Left lung (tissue), 10 donors: ENCODE data around the gene CCNL2. TPM values are rescaled to one million over a fixed set of nuclear protein-coding genes. Genes with fewer than 3 reads are reported as not detected.

Experiments
- ATAC-seq: fragments of 200-7000 bp; cut with Tn5 transposase; one replicate; pipeline ENCODE4 v1.9.1; 2020; ENCODE audit warnings: moderate library complexity
- DNase-seq, 4 donors: peaks; one replicate each; pipeline ENCODE4 v3.0.0-alpha.2; 2013 to 2020
- H3K27ac ChIP-seq, 2 donors: fragments of 200-600 bp; sonication (generic) in 1 of 2; one replicate each; pipeline versions ENCODE4 v1.5.0 to v1.8.0; 2020 to 2021
- H3K27me3 ChIP-seq, 2 donors: fragments of 200-600 bp; sonication (generic) in 1 of 2; one replicate each; pipeline versions ENCODE4 v1.5.0 to v1.8.0; 2020 to 2021
- H3K36me3 ChIP-seq, 2 donors: fragments of 200-600 bp; sonication (generic) in 1 of 2; one replicate each; pipeline versions ENCODE4 v1.5.0 to v1.8.0; 2020 to 2021
- H3K4me1 ChIP-seq, 2 donors: fragments of 200-600 bp; one replicate each; pipeline ENCODE4 v1.8.0; 2021
- H3K4me3 ChIP-seq, 2 donors: fragments of 200-600 bp; sonication (generic) in 1 of 2; one replicate each; pipeline versions ENCODE4 v1.5.0 to v1.8.0; 2020 to 2021; ENCODE audit warnings: mild to moderate bottlenecking in 1 of 2
- H3K9me3 ChIP-seq, 2 donors: fragments of 200-600 bp; sonication (generic) in 1 of 2; one replicate each; pipeline versions ENCODE4 v1.5.0 to v1.8.0; 2020 to 2021
- intact Hi-C, 2 donors: fragments of 100-400 bp; cut with DNase I; formaldehyde crosslinking; loops; one replicate each; pipeline versions ENCODE4 v1.11.2 to v1.14.2; 2022
- microRNA-seq, 2 donors: library from miRNA; unstranded; fragments of <30 nt; microRNA quantifications; one replicate each; pipeline ENCODE4, GENCODE V29; 2019
- polyA plus RNA-seq, 6 donors: library from polyadenylated mRNA; unstranded; fragments of 120-200 nt; gene quantifications; one replicate each; pipeline ENCODE4 v1.2.1, GENCODE V29; 2013; ENCODE audit not compliant: insufficient read length in 6 of 6
- total RNA-seq, 2 donors: library from RNA; stranded (reverse); fragmentation: NEBNext Ultra II Directional; extraction: Animal tissue kit (Norgen Biotek cat#: 25700); gene quantifications; one replicate each; pipeline ENCODE4 v1.2.1, GENCODE V29; 2021
- TF ChIP-seq, protein P1 (sequence below), 2 donors: fragments of 200-600 bp; sonication (generic) in 1 of 2; IDR thresholded peaks; one replicate each; pipeline versions ENCODE4 v1.5.0 to v1.8.0; 2021; ENCODE audit warnings: antibody characterized with exemption in 2 of 2
- donor health status: DM: no; HTN: yes; CAD: no.
- donor health status: DM: no; HTN: no; CAD: no.

CCNL2 gene
- total and polyA plus RNA-seq, 8 donors, result 142 to 405 (median 310) TPM

DNA sequence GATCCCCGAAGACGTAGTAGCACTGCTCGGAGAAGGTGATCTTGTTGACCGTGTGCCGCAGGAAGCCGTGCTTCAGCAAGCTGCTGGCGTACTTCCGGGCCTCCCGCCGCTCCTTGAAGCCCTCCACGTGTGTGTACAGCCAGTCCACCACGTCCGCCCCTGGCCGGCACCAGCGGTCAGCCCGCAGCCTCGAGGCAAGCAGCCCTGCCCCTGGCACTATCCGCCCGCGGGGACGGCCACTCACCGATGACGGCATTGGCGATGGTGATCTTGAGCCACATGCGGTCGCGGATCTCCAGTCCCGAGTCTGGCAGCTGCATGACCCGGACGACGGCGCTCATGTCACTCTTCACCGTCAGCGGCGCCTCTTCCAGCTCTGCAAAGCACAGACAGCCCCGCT lies 60.9 kb downstream of the CCNL2 start:
- intact Hi-C loops, result no loop called here
- no peak overlapping the region for H3K4me3 ChIP-seq

GRCh38 chr1:1337793-1338147 lies 61.4 kb downstream of the CCNL2 start:
- TF ChIP-seq, protein P1, sequence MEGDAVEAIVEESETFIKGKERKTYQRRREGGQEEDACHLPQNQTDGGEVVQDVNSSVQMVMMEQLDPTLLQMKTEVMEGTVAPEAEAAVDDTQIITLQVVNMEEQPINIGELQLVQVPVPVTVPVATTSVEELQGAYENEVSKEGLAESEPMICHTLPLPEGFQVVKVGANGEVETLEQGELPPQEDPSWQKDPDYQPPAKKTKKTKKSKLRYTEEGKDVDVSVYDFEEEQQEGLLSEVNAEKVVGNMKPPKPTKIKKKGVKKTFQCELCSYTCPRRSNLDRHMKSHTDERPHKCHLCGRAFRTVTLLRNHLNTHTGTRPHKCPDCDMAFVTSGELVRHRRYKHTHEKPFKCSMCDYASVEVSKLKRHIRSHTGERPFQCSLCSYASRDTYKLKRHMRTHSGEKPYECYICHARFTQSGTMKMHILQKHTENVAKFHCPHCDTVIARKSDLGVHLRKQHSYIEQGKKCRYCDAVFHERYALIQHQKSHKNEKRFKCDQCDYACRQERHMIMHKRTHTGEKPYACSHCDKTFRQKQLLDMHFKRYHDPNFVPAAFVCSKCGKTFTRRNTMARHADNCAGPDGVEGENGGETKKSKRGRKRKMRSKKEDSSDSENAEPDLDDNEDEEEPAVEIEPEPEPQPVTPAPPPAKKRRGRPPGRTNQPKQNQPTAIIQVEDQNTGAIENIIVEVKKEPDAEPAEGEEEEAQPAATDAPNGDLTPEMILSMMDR (IDR thresholded peaks at IDR 0.05), result no peak
- Histone ChIP-seq H3K27me3 (no peaks in the 10 kb centered on the region), H3K36me3 (peaks cover 0 to 67% of the 10 kb centered on the region in 2 donors), H3K27ac (no peak overlapping the region), H3K4me3 (no peak overlapping the region), H3K4me1 (no peaks in the 10 kb centered on the region), H3K9me3 (no peaks in the 10 kb centered on the region)
- ATAC-seq (peak; percentile 16), DNase-seq (no peak)
- intact Hi-C loops, result no loop called here

More for the DNA sequence above, 60.9 kb downstream of the CCNL2 start:
- H3K27ac ChIP-seq, result no peak overlapping the region
- TF ChIP-seq, protein P1 (IDR thresholded peaks at IDR 0.05), result no peak
- no peaks in the 10 kb centered on the region for H3K9me3 ChIP-seq
- ATAC-seq (no peak), DNase-seq (no peak)
- H3K4me1 ChIP-seq, result no peaks in the 10 kb centered on the region
- H3K27me3 ChIP-seq, result no peaks in the 10 kb centered on the region
- peaks cover 0 to 67% of the 10 kb centered on the region in 2 donors for H3K36me3 ChIP-seq

DNA sequence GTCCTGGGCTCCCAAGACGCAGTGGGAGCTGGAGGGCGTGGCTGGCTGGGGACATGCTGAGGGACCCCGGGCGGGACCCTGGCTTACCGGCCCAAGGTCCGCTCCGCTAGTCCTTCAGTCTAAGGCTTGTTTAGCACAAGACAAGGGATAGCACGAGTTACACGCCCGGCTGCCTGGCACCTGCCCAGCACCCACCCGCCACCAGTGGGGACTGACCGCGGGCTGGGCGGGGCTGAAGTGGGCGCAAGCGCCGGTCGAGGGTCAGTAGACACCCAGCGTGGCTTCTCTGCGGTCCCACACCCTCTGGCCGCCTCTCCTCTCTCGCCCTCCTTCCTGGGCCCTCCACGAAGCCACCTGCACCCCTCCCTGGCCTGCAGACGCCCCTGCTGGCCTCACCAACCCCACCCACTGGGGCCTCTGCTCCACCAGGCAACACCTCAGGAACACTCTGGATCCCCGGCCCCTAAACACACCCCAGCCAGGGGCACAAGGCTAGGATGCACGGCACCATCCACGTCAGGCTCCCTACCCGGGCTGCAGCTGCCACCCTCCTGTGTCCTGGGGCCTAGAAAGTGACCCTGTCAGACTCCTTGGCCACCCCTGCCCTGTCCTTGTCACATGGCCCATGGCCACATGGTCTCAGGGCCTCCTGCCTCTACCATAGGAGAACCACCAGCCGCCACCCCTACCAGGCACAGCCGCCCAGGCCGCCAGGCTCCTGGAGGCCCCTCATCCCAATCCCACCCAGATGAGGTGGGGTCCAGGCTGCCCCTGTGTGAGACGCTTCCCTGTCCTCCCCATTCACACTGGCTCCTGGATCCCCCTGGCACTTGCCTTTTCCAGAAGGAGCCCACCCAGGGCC lies 62.0 kb downstream of the CCNL2 start:
- intact Hi-C loops, result no loop called here
- Histone ChIP-seq H3K9me3 (no peaks in the 10 kb centered on the region), H3K36me3 (peaks cover 0 to 66% of the 10 kb centered on the region in 2 donors), H3K27me3 (no peaks in the 10 kb centered on the region), H3K4me1 (no peaks in the 10 kb centered on the region), H3K4me3 (no peak overlapping the region), H3K27ac (no peak overlapping the region)
- ATAC-seq (no peak), DNase-seq (no peak)
- TF ChIP-seq, protein P1 (IDR thresholded peaks at IDR 0.05), result no peak

DNA sequence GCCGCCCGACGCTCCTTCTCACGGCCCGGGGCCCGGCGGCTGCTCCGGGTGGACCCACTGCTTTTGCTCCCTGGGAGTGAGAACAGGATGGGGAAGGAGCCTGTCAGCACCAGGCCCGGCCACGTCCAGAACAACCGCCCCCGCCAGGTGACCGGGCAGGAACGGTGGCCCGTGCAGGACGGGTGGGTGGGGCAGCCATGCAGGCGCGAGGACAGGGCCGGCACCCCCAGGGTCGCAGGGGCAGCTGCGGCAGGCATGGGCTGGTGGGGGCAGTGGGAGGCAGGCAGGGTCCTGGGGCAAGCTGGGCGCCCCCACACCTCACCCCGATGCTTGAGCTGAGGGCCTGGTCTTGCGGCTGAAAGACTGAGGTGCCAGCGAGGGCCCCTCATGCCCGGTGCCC lies 62.7 kb downstream of the CCNL2 start:
- H3K27me3 ChIP-seq, result no peaks in the 10 kb centered on the region
- H3K4me3 ChIP-seq, result no peak overlapping the region
- H3K27ac ChIP-seq, result no peak overlapping the region
- intact Hi-C loops, result no loop called here
- peaks cover 0 to 59% of the 10 kb centered on the region in 2 donors for H3K36me3 ChIP-seq
- TF ChIP-seq, protein P1 (IDR thresholded peaks at IDR 0.05), result no peak
- no peak for DNase-seq
- no peak for ATAC-seq
- H3K4me1 ChIP-seq, result peaks cover 0 to 2% of the 10 kb centered on the region in 2 donors
- no peaks in the 10 kb centered on the region for H3K9me3 ChIP-seq

- Histone ChIP-seq H3K27me3 (no peaks in the 10 kb centered on the region), H3K27ac (no peak overlapping the region), H3K4me1 (peaks cover 0 to 8% of the 10 kb centered on the region in 2 donors), H3K9me3 (no peaks in the 10 kb centered on the region), H3K36me3 (peaks cover 0 to 54% of the 10 kb centered on the region in 2 donors), H3K4me3 (no peak overlapping the region)
- TF ChIP-seq, protein P1 (IDR thresholded peaks at IDR 0.05), result no peak
- no peak for DNase-seq
- intact Hi-C loops, result no loop called here
- no peak for ATAC-seq
These were observed 63.3 kb downstream of the CCNL2 start for GRCh38 chr1:1335792-1336248.

Small RNA genes within 50 kb of the gene (microRNA-seq; reads per million reads assigned to microRNA genes)
- 0.14 to 0.34 reads per million in 2 donors for gene MIR6808

Other genes with a start within 250 kb of the CCNL2 start
- 1 to 10 TPM in 1 of 2 donors, under 1 TPM in 1; 0.17 to 4.6 TPM for gene TTLL10, start 225.5 kb downstream of the CCNL2 start, total RNA-seq
- gene TTLL10, start 225.5 kb downstream of the CCNL2 start, polyA plus RNA-seq, result 1 to 10 TPM in 5 of 6 donors, under 1 TPM in 1; 0.63 to 3.0 (median 1.7) TPM
- 1 to 10 TPM; 1.1 to 1.3 TPM for gene TNFRSF18, start 192.7 kb downstream of the CCNL2 start, total RNA-seq
- gene TNFRSF18, start 192.7 kb downstream of the CCNL2 start, polyA plus RNA-seq, result under 1 TPM; 0.38 to 0.73 (median 0.51) TPM
- 1 to 10 TPM; 2.8 to 3.5 TPM for gene TNFRSF4, start 185.2 kb downstream of the CCNL2 start, total RNA-seq
- gene TNFRSF4, start 185.2 kb downstream of the CCNL2 start, polyA plus RNA-seq, result 1 to 10 TPM; 2.0 to 4.5 (median 2.9) TPM
- 100 to 1,000 TPM; 152 to 166 TPM for gene SDF4, start 167.3 kb downstream of the CCNL2 start, total RNA-seq
- gene SDF4, start 167.3 kb downstream of the CCNL2 start, polyA plus RNA-seq, result 100 to 1,000 TPM in 2 of 6 donors, 10 to 100 TPM in 4; 86.7 to 124 (median 97.5) TPM
- 10 to 100 TPM; 12.6 to 25.2 TPM for gene B3GALT6, start 167.1 kb downstream of the CCNL2 start, total RNA-seq
- gene B3GALT6, start 167.1 kb downstream of the CCNL2 start, polyA plus RNA-seq, result 10 to 100 TPM; 13.2 to 21.4 (median 17.8) TPM
- 1 to 10 TPM; 1.2 to 2.2 TPM for gene C1QTNF12, start 152.6 kb downstream of the CCNL2 start, total RNA-seq
- 1 to 10 TPM in 2 of 6 donors, under 1 TPM in 4; 0.52 to 1.4 (median 0.78) TPM for gene C1QTNF12, start 152.6 kb downstream of the CCNL2 start, polyA plus RNA-seq
- gene UBE2J2, start 125.5 kb downstream of the CCNL2 start, total RNA-seq, result 10 to 100 TPM; 42.8 to 53.1 TPM
- gene UBE2J2, start 125.5 kb downstream of the CCNL2 start, polyA plus RNA-seq, result 10 to 100 TPM; 45.1 to 68.6 (median 52.1) TPM
- gene SCNN1D, start 118.9 kb downstream of the CCNL2 start, total RNA-seq, result 1 to 10 TPM; 2.1 to 4.3 TPM
- 10 to 100 TPM in 3 of 6 donors, 1 to 10 TPM in 3; 5.9 to 13.1 (median 9.4) TPM for gene SCNN1D, start 118.9 kb downstream of the CCNL2 start, polyA plus RNA-seq
- 10 to 100 TPM; 56.4 to 60.2 TPM for gene ACAP3, start 91.4 kb downstream of the CCNL2 start, total RNA-seq
- 10 to 100 TPM; 30.8 to 73.6 (median 41.1) TPM for gene ACAP3, start 91.4 kb downstream of the CCNL2 start, polyA plus RNA-seq
- gene PUSL1, start 90.7 kb downstream of the CCNL2 start, total RNA-seq, result 10 to 100 TPM; 17.4 to 18.3 TPM
- 10 to 100 TPM in 1 of 6 donors, 1 to 10 TPM in 5; 4.3 to 10.9 (median 7.8) TPM for gene PUSL1, start 90.7 kb downstream of the CCNL2 start, polyA plus RNA-seq
- 10 to 100 TPM; 67.0 to 90.4 TPM for gene INTS11, start 74.7 kb downstream of the CCNL2 start, total RNA-seq
- gene INTS11, start 74.7 kb downstream of the CCNL2 start, polyA plus RNA-seq, result 100 to 1,000 TPM; 106 to 166 (median 127) TPM
- 10 to 100 TPM; 24.5 to 25.2 TPM for gene CPTP, start 74.5 kb downstream of the CCNL2 start, total RNA-seq
- 10 to 100 TPM; 10.6 to 17.6 (median 13.5) TPM for gene CPTP, start 74.5 kb downstream of the CCNL2 start, polyA plus RNA-seq
- gene TAS1R3, start 68.1 kb downstream of the CCNL2 start, total RNA-seq, result under 1 TPM; 0.20 to 0.37 TPM
- gene TAS1R3, start 68.1 kb downstream of the CCNL2 start, polyA plus RNA-seq, result under 1 TPM; 0.23 to 0.75 (median 0.41) TPM
- gene DVL1, start 49.9 kb downstream of the CCNL2 start, total RNA-seq, result 10 to 100 TPM; 67.4 to 81.2 TPM
- gene DVL1, start 49.9 kb downstream of the CCNL2 start, polyA plus RNA-seq, result 10 to 100 TPM; 20.6 to 41.4 (median 28.5) TPM
- gene MXRA8, start 40.8 kb downstream of the CCNL2 start, total RNA-seq, result 100 to 1,000 TPM in 1 of 2 donors, 10 to 100 TPM in 1; 78.3 to 129 TPM
- 100 to 1,000 TPM; 113 to 151 (median 143) TPM for gene MXRA8, start 40.8 kb downstream of the CCNL2 start, polyA plus RNA-seq
- gene AURKAIP1, start 24.1 kb downstream of the CCNL2 start, total RNA-seq, result 100 to 1,000 TPM in 1 of 2 donors, 10 to 100 TPM in 1; 99.3 to 127 TPM
- 10 to 100 TPM; 36.9 to 64.0 (median 48.2) TPM for gene AURKAIP1, start 24.1 kb downstream of the CCNL2 start, polyA plus RNA-seq
- 100 to 1,000 TPM in 1 of 2 donors, 10 to 100 TPM in 1; 69.5 to 103 TPM for gene MRPL20, start 8.0 kb upstream of the CCNL2 start, total RNA-seq
- 100 to 1,000 TPM in 3 of 6 donors, 10 to 100 TPM in 3; 90.8 to 145 (median 99.8) TPM for gene MRPL20, start 8.0 kb upstream of the CCNL2 start, polyA plus RNA-seq
- 10 to 100 TPM; 18.4 to 35.2 TPM for gene ANKRD65, start 21.9 kb upstream of the CCNL2 start, total RNA-seq
- 10 to 100 TPM; 25.7 to 41.6 (median 31.7) TPM for gene ANKRD65, start 21.9 kb upstream of the CCNL2 start, polyA plus RNA-seq
- gene VWA1, start 36.4 kb upstream of the CCNL2 start, total RNA-seq, result 100 to 1,000 TPM; 113 to 147 TPM
- gene VWA1, start 36.4 kb upstream of the CCNL2 start, polyA plus RNA-seq, result 100 to 1,000 TPM in 1 of 6 donors, 10 to 100 TPM in 5; 50.0 to 104 (median 60.9) TPM
- gene ATAD3C, start 50.4 kb upstream of the CCNL2 start, total RNA-seq, result 10 to 100 TPM in 1 of 2 donors, 1 to 10 TPM in 1; 9.9 to 14.9 TPM
- 1 to 10 TPM in 5 of 6 donors, under 1 TPM in 1; 0.88 to 4.5 (median 3.1) TPM for gene ATAD3C, start 50.4 kb upstream of the CCNL2 start, polyA plus RNA-seq
- 10 to 100 TPM; 19.4 to 30.7 TPM for gene ATAD3B, start 72.4 kb upstream of the CCNL2 start, total RNA-seq
- gene ATAD3B, start 72.4 kb upstream of the CCNL2 start, polyA plus RNA-seq, result 10 to 100 TPM; 14.5 to 24.1 (median 18.3) TPM
- gene ATAD3A, start 112.8 kb upstream of the CCNL2 start, total RNA-seq, result 10 to 100 TPM; 27.1 to 37.8 TPM
- 10 to 100 TPM; 12.1 to 27.8 (median 17.7) TPM for gene ATAD3A, start 112.8 kb upstream of the CCNL2 start, polyA plus RNA-seq
- gene TMEM240, start 141.3 kb upstream of the CCNL2 start, total RNA-seq, result 1 to 10 TPM; 2.6 to 3.5 TPM
- 1 to 10 TPM; 3.7 to 6.9 (median 4.6) TPM for gene TMEM240, start 141.3 kb upstream of the CCNL2 start, polyA plus RNA-seq
- gene SSU72, start 175.5 kb upstream of the CCNL2 start, total RNA-seq, result 100 to 1,000 TPM; 120 to 141 TPM
- gene SSU72, start 175.5 kb upstream of the CCNL2 start, polyA plus RNA-seq, result 10 to 100 TPM; 65.2 to 87.9 (median 69.2) TPM
- gene FNDC10, start 200.8 kb upstream of the CCNL2 start, total RNA-seq, result 10 to 100 TPM in 1 of 2 donors, 1 to 10 TPM in 1; 7.7 to 12.2 TPM
- 1 to 10 TPM; 1.2 to 2.9 (median 2.1) TPM for gene FNDC10, start 200.8 kb upstream of the CCNL2 start, polyA plus RNA-seq
- 10 to 100 TPM; 55.3 to 73.5 TPM for gene MIB2, start 216.2 kb upstream of the CCNL2 start, total RNA-seq
- 100 to 1,000 TPM in 1 of 6 donors, 10 to 100 TPM in 5; 43.2 to 118 (median 61.4) TPM for gene MIB2, start 216.2 kb upstream of the CCNL2 start, polyA plus RNA-seq
- gene MMP23B, start 232.8 kb upstream of the CCNL2 start, total RNA-seq, result 10 to 100 TPM; 43.5 to 56.7 TPM
- 10 to 100 TPM; 31.9 to 96.9 (median 58.8) TPM for gene MMP23B, start 232.8 kb upstream of the CCNL2 start, polyA plus RNA-seq